ENCODE results near the gene ZRANB1.

GRCh38 chr10:125008689-125009638 is 67.0 kb downstream of the ZRANB1 start:
- TF ChIP-seq CTCF (IDR thresholded peaks at IDR 0.05; ENCODE audit: low read length) (no peak), EZH2 (IDR thresholded peaks at IDR 0.05; ENCODE audit: borderline replicate concordance, low read length) (no peak)

Data from OCI-LY1 (cell line).